ENCODE data around the gene RNF125. TPM values are rescaled to one million over a fixed set of nuclear protein-coding genes. Genes with fewer than 3 reads are reported as not detected.

The RNF125 gene
- total and polyA plus RNA-seq, 4 donors, result 0.05 to 6.7 (median 3.6) TPM

DNA sequence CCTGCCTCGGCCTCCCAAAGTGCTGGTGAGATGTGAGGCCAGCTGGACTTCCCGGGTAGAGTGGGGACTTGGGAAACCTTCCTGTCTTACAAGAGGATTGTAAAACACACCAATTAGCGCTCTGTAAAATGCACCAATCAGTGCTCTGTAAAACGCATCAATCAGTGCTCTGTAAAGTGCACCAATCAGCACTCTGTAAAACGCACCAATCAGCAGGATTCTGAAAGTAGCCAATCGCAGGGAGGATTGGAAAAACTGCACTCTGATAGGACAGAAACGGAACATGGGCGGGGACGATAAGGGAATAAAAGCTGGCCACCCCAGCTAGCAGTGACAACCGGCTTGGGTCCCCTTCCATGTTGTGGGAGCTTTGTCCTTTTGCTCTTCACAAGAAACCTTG is 19.0 kb downstream of the RNF125 start:
- H3K36me3 ChIP-seq (ENCODE audit: control insufficient read depth in 1 of 2, insufficient read depth in 2 of 2, low read length in 1 of 2), result no peaks in the 10 kb centered on the region
- no peak overlapping the region for H3K4me3 ChIP-seq (ENCODE audit: low read length in 2 of 2)
- no peaks in the 10 kb centered on the region for H3K27me3 ChIP-seq (ENCODE audit: control insufficient read depth in 1 of 2, insufficient read depth in 2 of 2, low read length in 1 of 2)
- peaks cover 3% of the 10 kb centered on the region for H3K9me3 ChIP-seq (ENCODE audit: control insufficient read depth, low read length)
- ATAC-seq (ENCODE audit: low FRiP score) (no peak), DNase-seq (no peak)
- H3K4me1 ChIP-seq (ENCODE audit: control insufficient read depth in 1 of 2, insufficient read depth in 2 of 2, low read length in 2 of 2), result no peaks in the 10 kb centered on the region
- WGBS, 2 donors, result 97 to 98% methylated on average over 10 of the region's 10 CpGs
- intact Hi-C loops (cut with DNase I), result no loop called here
- no peak overlapping the region for H3K27ac ChIP-seq (ENCODE audit: low read depth in 1 of 2, low read length in 2 of 2)

DNA sequence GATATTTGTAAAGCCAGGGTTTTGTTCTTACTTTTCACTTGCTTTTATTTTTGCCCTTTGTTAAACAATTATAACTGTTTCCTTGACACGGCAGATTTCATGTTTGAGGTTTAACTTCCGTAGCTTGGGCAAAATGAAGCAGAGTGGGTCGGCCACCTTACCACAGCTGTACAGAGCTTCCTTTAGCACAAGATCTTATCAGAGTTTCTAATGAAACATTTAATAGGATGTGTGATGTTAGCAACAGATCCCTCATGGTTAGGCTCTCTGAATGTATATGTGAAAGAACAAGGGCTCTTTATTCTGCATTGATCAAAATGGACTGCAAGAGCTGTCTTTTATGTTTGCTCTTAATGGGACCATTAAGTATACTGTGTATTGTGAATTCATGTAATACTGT is 22.3 kb downstream of the RNF125 start:
- intact Hi-C loops (cut with DNase I), result no loop called here
- no peak overlapping the region for H3K4me3 ChIP-seq (ENCODE audit: low read length in 2 of 2)
- DNase-seq (no peak), ATAC-seq (ENCODE audit: low FRiP score) (no peak)
- 81 to 91% methylated on average over 3 of the region's 3 CpGs for WGBS, 2 donors
- no peaks in the 10 kb centered on the region for H3K4me1 ChIP-seq (ENCODE audit: control insufficient read depth in 1 of 2, insufficient read depth in 2 of 2, low read length in 2 of 2)
- peaks cover 1% of the 10 kb centered on the region for H3K9me3 ChIP-seq (ENCODE audit: control insufficient read depth, low read length)
- no peaks in the 10 kb centered on the region for H3K36me3 ChIP-seq (ENCODE audit: control insufficient read depth in 1 of 2, insufficient read depth in 2 of 2, low read length in 1 of 2)
- H3K27ac ChIP-seq (ENCODE audit: low read depth in 1 of 2, low read length in 2 of 2), result no peak overlapping the region
- no peaks in the 10 kb centered on the region for H3K27me3 ChIP-seq (ENCODE audit: control insufficient read depth in 1 of 2, insufficient read depth in 2 of 2, low read length in 1 of 2)

DNA sequence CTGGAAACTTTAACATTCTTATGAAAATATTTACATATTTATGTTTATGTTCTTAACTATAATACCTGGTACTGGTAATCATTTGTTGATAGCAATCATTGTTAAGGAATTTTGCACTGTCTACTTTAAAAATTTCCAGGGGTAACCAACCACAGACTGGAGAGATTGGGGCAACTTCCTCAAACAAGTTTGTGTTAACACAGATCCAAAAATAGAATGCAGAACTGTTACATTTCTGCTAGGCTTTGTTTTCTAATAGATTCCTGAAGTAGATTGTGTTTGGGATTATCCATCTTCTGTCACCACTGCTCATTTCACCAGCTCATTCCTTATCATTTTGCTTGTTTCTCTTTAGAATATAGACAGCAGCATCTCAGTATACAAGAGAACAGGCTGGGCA is 23.7 kb downstream of the RNF125 start:
- intact Hi-C loops (cut with DNase I), result no loop called here

DNA sequence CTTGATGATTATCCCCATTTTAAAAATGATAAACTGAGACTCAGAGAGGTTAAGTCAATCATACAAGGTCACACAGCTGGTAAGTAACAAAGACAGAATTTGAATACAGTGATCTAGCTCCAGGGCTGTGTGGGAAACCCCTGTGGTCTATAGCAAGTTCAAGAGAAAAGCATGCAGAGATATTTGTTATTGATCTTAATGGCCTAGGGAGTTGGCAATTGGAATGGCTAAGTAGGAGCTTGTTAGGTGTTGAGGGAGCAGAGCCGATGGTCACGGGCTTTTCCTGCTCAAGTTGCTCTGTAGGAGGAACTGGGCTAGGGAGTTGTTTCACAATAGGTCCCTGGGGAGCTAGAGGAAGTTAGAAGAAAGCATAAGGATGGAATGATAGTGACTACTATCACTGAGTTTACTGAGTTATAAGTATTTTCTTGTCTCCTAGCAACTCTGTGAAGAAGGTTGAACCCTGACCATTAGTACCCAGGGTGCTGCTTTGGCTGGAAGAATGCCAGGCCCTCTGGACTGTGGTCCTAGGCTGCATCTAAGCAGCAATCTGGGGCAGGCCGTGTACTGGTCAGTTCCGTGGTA is 30.0 kb downstream of the RNF125 start:
- H3K36me3 ChIP-seq (ENCODE audit: control insufficient read depth in 1 of 2, insufficient read depth in 2 of 2, low read length in 1 of 2), result no peaks in the 10 kb centered on the region
- H3K27ac ChIP-seq (ENCODE audit: low read depth in 1 of 2, low read length in 2 of 2), result no peak overlapping the region
- intact Hi-C loops (cut with DNase I), result no loop called here
- DNase-seq (peak in 1 of 2 donors; percentile 51), ATAC-seq (ENCODE audit: low FRiP score) (peak; percentile 76)
- no peaks in the 10 kb centered on the region for H3K9me3 ChIP-seq (ENCODE audit: control insufficient read depth, low read length)
- H3K4me1 ChIP-seq (ENCODE audit: control insufficient read depth in 1 of 2, insufficient read depth in 2 of 2, low read length in 2 of 2), result no peaks in the 10 kb centered on the region
- 70 to 74% methylated on average over 4 of the region's 4 CpGs for WGBS, 2 donors
- no peaks in the 10 kb centered on the region for H3K27me3 ChIP-seq (ENCODE audit: control insufficient read depth in 1 of 2, insufficient read depth in 2 of 2, low read length in 1 of 2)
- H3K4me3 ChIP-seq (ENCODE audit: low read length in 2 of 2), result no peak overlapping the region

More for the DNA sequence above, 23.7 kb downstream of the RNF125 start:
- Histone ChIP-seq H3K27ac (ENCODE audit: low read depth in 1 of 2, low read length in 2 of 2) (no peak overlapping the region), H3K4me1 (ENCODE audit: control insufficient read depth in 1 of 2, insufficient read depth in 2 of 2, low read length in 2 of 2) (no peaks in the 10 kb centered on the region), H3K9me3 (ENCODE audit: control insufficient read depth, low read length) (peaks cover 1% of the 10 kb centered on the region), H3K36me3 (ENCODE audit: control insufficient read depth in 1 of 2, insufficient read depth in 2 of 2, low read length in 1 of 2) (no peaks in the 10 kb centered on the region), H3K4me3 (ENCODE audit: low read length in 2 of 2) (no peak overlapping the region), H3K27me3 (ENCODE audit: control insufficient read depth in 1 of 2, insufficient read depth in 2 of 2, low read length in 1 of 2) (no peaks in the 10 kb centered on the region)
- ATAC-seq (ENCODE audit: low FRiP score) (no peak), DNase-seq (no peak)

DNA sequence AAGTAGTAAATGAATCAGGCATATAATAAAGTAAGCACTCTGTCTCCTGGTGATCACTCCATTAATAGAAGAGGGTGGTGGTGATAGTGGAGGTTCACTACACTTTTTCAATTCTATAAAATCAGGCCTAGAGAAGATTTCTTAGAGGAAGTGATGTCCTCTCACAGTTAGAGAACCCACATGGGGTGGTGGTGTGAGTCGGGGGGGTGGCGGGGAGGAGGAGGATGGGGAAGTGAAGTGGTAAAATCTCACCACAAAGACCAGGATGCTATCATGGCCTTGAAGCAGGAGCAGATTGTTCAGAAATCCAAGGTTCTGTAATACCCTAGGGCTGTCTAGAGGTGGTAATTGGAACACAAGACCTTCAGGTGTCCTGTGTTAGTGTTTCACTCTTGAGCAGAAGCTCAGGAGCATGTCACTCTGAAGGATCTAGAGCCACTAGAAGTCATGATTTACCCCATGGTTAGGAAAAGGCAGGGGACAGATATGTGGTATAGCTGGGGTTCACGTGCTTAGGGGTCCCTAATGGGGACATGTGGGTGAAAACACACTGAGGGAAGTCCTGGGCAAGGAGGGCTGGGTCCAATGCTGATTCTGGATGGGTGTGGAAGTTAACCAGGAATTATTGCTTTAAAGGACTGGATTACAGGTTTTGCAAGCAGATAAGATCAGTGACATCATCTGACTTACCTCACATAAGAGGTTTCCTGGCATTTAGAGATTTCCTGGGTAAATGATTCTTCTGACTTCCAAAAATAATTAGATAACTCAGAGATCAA is 31.0 kb downstream of the RNF125 start:
- DNase-seq (peak in 1 of 2 donors; percentile 79), ATAC-seq (ENCODE audit: low FRiP score) (no peak)
- no peak overlapping the region for H3K27ac ChIP-seq (ENCODE audit: low read depth in 1 of 2, low read length in 2 of 2)
- H3K9me3 ChIP-seq (ENCODE audit: control insufficient read depth, low read length), result no peaks in the 10 kb centered on the region
- no peak overlapping the region for H3K4me3 ChIP-seq (ENCODE audit: low read length in 2 of 2)
- WGBS, 2 donors, result 93 to 94% methylated on average over 3 of the region's 3 CpGs
- no peaks in the 10 kb centered on the region for H3K4me1 ChIP-seq (ENCODE audit: control insufficient read depth in 1 of 2, insufficient read depth in 2 of 2, low read length in 2 of 2)
- no peaks in the 10 kb centered on the region for H3K36me3 ChIP-seq (ENCODE audit: control insufficient read depth in 1 of 2, insufficient read depth in 2 of 2, low read length in 1 of 2)
- intact Hi-C loops (cut with DNase I), result no loop called here
- no peaks in the 10 kb centered on the region for H3K27me3 ChIP-seq (ENCODE audit: control insufficient read depth in 1 of 2, insufficient read depth in 2 of 2, low read length in 1 of 2)

DNA sequence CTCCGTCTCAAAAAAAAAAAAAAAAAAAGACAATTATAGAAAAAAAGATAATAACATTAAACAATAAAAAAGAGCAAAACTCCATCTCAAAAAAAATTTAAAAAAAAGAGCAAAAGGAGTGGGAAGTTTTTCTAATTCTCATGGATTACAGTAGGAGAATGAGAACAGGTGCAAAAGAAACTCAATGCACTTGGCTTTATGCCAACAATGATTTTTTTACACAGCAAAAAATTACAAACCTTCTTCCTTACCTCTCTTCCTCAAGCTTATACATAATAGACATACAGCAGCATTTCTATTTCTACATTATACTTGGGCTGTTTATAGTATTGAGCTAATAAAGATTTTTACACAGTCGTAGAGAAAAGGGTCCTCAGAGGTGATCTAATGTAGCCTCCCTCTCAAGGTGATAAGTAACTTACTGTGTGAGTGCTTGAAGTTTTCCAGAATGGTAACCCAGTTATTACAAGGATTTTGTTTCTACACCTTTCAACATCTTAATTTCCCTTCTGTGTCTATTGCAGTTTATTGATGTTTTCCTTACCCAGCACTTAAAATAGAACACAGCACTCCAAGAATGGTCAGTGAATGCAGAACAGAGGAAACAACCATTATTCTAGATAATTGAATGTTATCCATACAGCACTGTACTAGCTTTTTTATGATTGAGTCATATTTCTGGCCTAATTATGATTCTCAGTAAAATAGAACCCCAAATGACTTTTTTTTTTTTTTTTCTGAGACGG is 38.2 kb downstream of the RNF125 start:
- Histone ChIP-seq H3K27me3 (ENCODE audit: control insufficient read depth in 1 of 2, insufficient read depth in 2 of 2, low read length in 1 of 2) (no peaks in the 10 kb centered on the region), H3K4me3 (ENCODE audit: low read length in 2 of 2) (no peak overlapping the region), H3K36me3 (ENCODE audit: control insufficient read depth in 1 of 2, insufficient read depth in 2 of 2, low read length in 1 of 2) (no peaks in the 10 kb centered on the region), H3K27ac (ENCODE audit: low read depth in 1 of 2, low read length in 2 of 2) (no peak overlapping the region), H3K4me1 (ENCODE audit: control insufficient read depth in 1 of 2, insufficient read depth in 2 of 2, low read length in 2 of 2) (no peaks in the 10 kb centered on the region), H3K9me3 (ENCODE audit: control insufficient read depth, low read length) (no peaks in the 10 kb centered on the region)
- intact Hi-C loops (cut with DNase I), result no loop called here
- 68 to 74% methylated on average over 3 of the region's 3 CpGs for WGBS, 2 donors
- DNase-seq (no peak), ATAC-seq (ENCODE audit: low FRiP score) (no peak)

GRCh38 chr18:32057624-32058165 is 39.1 kb downstream of the RNF125 start:
- Histone ChIP-seq H3K27me3 (ENCODE audit: control insufficient read depth in 1 of 2, insufficient read depth in 2 of 2, low read length in 1 of 2) (no peaks in the 10 kb centered on the region), H3K27ac (ENCODE audit: low read depth in 1 of 2, low read length in 2 of 2) (no peak overlapping the region), H3K36me3 (ENCODE audit: control insufficient read depth in 1 of 2, insufficient read depth in 2 of 2, low read length in 1 of 2) (no peaks in the 10 kb centered on the region), H3K4me1 (ENCODE audit: control insufficient read depth in 1 of 2, insufficient read depth in 2 of 2, low read length in 2 of 2) (no peaks in the 10 kb centered on the region), H3K9me3 (ENCODE audit: control insufficient read depth, low read length) (no peaks in the 10 kb centered on the region), H3K4me3 (ENCODE audit: low read length in 2 of 2) (no peak overlapping the region)
- ATAC-seq (ENCODE audit: low FRiP score) (no peak), DNase-seq (no peak)
- whole genome bisulfite sequencing, 2 donors, result 82 to 86% methylated on average over 7 of the region's 7 CpGs
- intact Hi-C loops (cut with DNase I), result no loop called here

DNA sequence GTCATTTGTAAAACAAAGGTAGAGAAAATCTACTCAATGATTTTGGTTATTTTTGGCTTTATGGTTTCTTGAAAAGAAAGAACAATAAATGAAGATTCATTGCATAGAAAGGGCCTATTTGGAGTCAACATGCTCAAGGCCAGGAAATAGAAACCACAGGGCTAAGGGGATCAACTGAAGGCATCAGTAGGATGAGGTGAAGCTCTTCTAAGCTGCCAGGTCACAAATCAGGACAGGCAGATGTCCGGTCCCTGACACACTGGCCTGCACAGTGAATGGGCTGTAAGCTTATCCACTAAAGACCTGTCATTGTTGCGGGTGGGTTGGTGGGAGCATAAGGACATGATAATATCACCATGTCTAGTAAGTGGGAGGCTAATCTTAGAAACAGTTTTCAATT is 41.4 kb downstream of the RNF125 start:
- Histone ChIP-seq H3K4me1 (ENCODE audit: control insufficient read depth in 1 of 2, insufficient read depth in 2 of 2, low read length in 2 of 2) (no peaks in the 10 kb centered on the region), H3K4me3 (ENCODE audit: low read length in 2 of 2) (no peak overlapping the region), H3K27ac (ENCODE audit: low read depth in 1 of 2, low read length in 2 of 2) (no peak overlapping the region), H3K9me3 (ENCODE audit: control insufficient read depth, low read length) (no peaks in the 10 kb centered on the region), H3K36me3 (ENCODE audit: control insufficient read depth in 1 of 2, insufficient read depth in 2 of 2, low read length in 1 of 2) (no peaks in the 10 kb centered on the region), H3K27me3 (ENCODE audit: control insufficient read depth in 1 of 2, insufficient read depth in 2 of 2, low read length in 1 of 2) (no peaks in the 10 kb centered on the region)
- DNase-seq, result no peak
- 89 to 91% methylated on average over 2 of the region's 2 CpGs for WGBS, 2 donors
- intact Hi-C loops (cut with DNase I), result no loop called here
- no peak for ATAC-seq (ENCODE audit: low FRiP score)
